Endothelial cell of umbilical vein (primary cell): ENCODE results near the gene LBR. TPM values are rescaled to one million over a fixed set of nuclear protein-coding genes. Genes with fewer than 3 reads are reported as not detected.

Experiments used
- BruUV-seq: library from RNA; stranded (reverse); fragments of 400-500 nt; replicated peaks from 2 replicates; lab custom pipeline; 2021; lab: Mats Ljungman, UMichigan
- CTCF ChIA-PET: fragments of 300-600, 350-600 bp; sonication (Branson Sonifier 250); formaldehyde crosslinking; loops from one replicate; lab custom pipeline; 2021; ENCODE audit warnings: antibody characterized with exemption, inconsistent platforms; lab: Charles Lee
- POLR2A ChIA-PET: fragments of 300-600, 350-600 bp; sonication (Branson Sonifier 250); formaldehyde crosslinking; loops from one replicate; lab custom pipeline; 2021; ENCODE audit warnings: antibody characterized with exemption, inconsistent platforms; lab: Charles Lee
- DNase-seq: peaks from one replicate; pipeline ENCODE4 v3.0.0-alpha.2; 2011; ENCODE audit warnings: low read depth, low spot score
- FAIRE-seq: peaks from 2 replicates; lab custom pipeline; 2011; peaks lifted over from hg19 to GRCh38; lab: Jason Lieb, UNC
- H2AFZ ChIP-seq: 2 replicates; pipeline ENCODE4 v1.6.0; 2012; ENCODE audit warnings: low read depth, low read length, control low read depth, inconsistent platforms
- H3K27ac ChIP-seq: 2 replicates; pipeline ENCODE4 v1.5.1; 2011; ENCODE audit warnings: low read depth, mild to moderate bottlenecking, control low read depth, low read length, moderate library complexity; ENCODE audit not compliant: insufficient read depth
- H3K27me3 ChIP-seq, 2 experiments: 2 replicates each; pipeline versions ENCODE4 v1.6.0 to v1.6.1; 2011; ENCODE audit warnings: low read length in 2 of 2, mixed read lengths in 1 of 2; ENCODE audit not compliant: control insufficient read depth in 2 of 2, insufficient read depth in 2 of 2
- H3K36me3 ChIP-seq, 2 experiments: 2 replicates in 1 of 2; 3 replicates in 1 of 2; pipeline ENCODE4 v1.5.1; 2011; ENCODE audit warnings: low read length in 2 of 2, mild to moderate bottlenecking in 1 of 2, moderate library complexity in 1 of 2; ENCODE audit not compliant: control insufficient read depth in 2 of 2, insufficient read depth in 2 of 2; ENCODE audit errors: extremely low read depth in 1 of 2
- H3K4me1 ChIP-seq: 3 replicates; pipeline ENCODE4 v1.5.1; 2011; ENCODE audit warnings: mild to moderate bottlenecking, low read length; ENCODE audit not compliant: control insufficient read depth, insufficient read depth; ENCODE audit errors: extremely low read depth
- H3K4me2 ChIP-seq: 2 replicates; pipeline ENCODE4 v1.6.1; 2011; ENCODE audit warnings: low read length, control low read depth, mixed read lengths; ENCODE audit not compliant: insufficient read depth
- H3K4me3 ChIP-seq, 3 experiments: fragments of 200-600 bp in 1 of 3; sonication (generic), shearing (Covaris generic) in 1 of 3; replicated peaks in 1 of 3; 2 replicates each; pipeline ENCODE4 v1.5.1; 2011 to 2016; ENCODE audit warnings: control low read depth in 3 of 3, low read length in 3 of 3, mild to moderate bottlenecking in 2 of 3, inconsistent platforms in 1 of 3, low read depth in 1 of 3, moderate library complexity in 1 of 3; ENCODE audit not compliant: insufficient read depth in 1 of 3
- H3K79me2 ChIP-seq: 2 replicates; pipeline ENCODE4 v1.6.0; 2012; ENCODE audit warnings: low read length, inconsistent platforms; ENCODE audit not compliant: control insufficient read depth, insufficient read depth
- H3K9ac ChIP-seq: replicated peaks from 2 replicates; pipeline ENCODE3; 2011; ENCODE audit warnings: low read length, control low read depth; ENCODE audit not compliant: insufficient read depth; ENCODE audit errors: extremely low read depth
- H3K9me1 ChIP-seq: replicated peaks from 3 replicates; pipeline ENCODE4 v1.6.0; 2011; ENCODE audit warnings: mild to moderate bottlenecking, low read length; ENCODE audit not compliant: control insufficient read depth, insufficient read depth; ENCODE audit errors: extremely low read depth
- H3K9me3 ChIP-seq: replicated peaks from 2 replicates; pipeline ENCODE4 v1.5.1; 2012; ENCODE audit warnings: low read length, inconsistent platforms; ENCODE audit not compliant: control insufficient read depth, insufficient read depth
- H4K20me1 ChIP-seq: replicated peaks from 2 replicates; pipeline ENCODE3; 2011; ENCODE audit warnings: mild to moderate bottlenecking, low read length; ENCODE audit not compliant: control insufficient read depth, insufficient read depth; ENCODE audit errors: extremely low read depth
- FOS ChIP-seq: IDR thresholded peaks from 2 replicates; pipeline ENCODE4 v1.6.1; 2011; ENCODE audit warnings: mild to moderate bottlenecking, low read length, moderate library complexity, borderline replicate concordance; ENCODE audit not compliant: insufficient read depth
- GATA2 ChIP-seq: IDR thresholded peaks from 2 replicates; pipeline ENCODE4 v1.7.0; 2011; ENCODE audit warnings: low read depth, mild to moderate bottlenecking, moderate library complexity, mixed read lengths, low read length; ENCODE audit not compliant: insufficient read length, insufficient read depth
- POLR2A ChIP-seq: IDR thresholded peaks from 2 replicates; pipeline ENCODE4 v1.6.1; 2012; ENCODE audit warnings: low read depth, mild to moderate bottlenecking, control low read depth, low read length
- POLR2AphosphoS5 ChIP-seq: IDR thresholded peaks from 2 replicates; pipeline ENCODE4 v1.6.1; 2012; ENCODE audit warnings: low read depth, mild to moderate bottlenecking, control low read depth, low read length, moderate library complexity; ENCODE audit not compliant: insufficient read depth
- dilution Hi-C: fragments of 300-500 bp; cut with MboI; formaldehyde crosslinking; loops from one replicate; pipeline ENCODE4 v1.15.0; 2019; ENCODE audit warnings: low sequenced_read_pairs; ENCODE audit not compliant: extremely low pct_ligation_motif_present
- intact Hi-C: fragments of 100-400 bp; cut with micrococcal nuclease; formaldehyde crosslinking; loops from one replicate; pipeline ENCODE4 v1.10.0; 2022
- polyA plus RNA-seq, 4 experiments: library from polyadenylated mRNA; depleted of rRNA in 3 of 4; stranded (reverse) in 3 of 4; unstranded in 1 of 4; fragments of >200 nt; gene quantifications; 2 replicates each; pipeline versions ENCODE4 v1.2.1 to v1.2.3, GENCODE V29; 2011 to 2012; ENCODE audit warnings: missing spikeins in 1 of 4
- total RNA-seq: library from RNA; stranded (reverse); gene quantifications from 2 replicates; pipeline ENCODE4 v1.2.3, GENCODE V29; 2021

The LBR gene
- total and polyA plus RNA-seq, 2 donors (not counting 3 experiments of a cell fraction or from before 2014, with no cell fraction given) = 53.9 to 119 TPM

DNA sequence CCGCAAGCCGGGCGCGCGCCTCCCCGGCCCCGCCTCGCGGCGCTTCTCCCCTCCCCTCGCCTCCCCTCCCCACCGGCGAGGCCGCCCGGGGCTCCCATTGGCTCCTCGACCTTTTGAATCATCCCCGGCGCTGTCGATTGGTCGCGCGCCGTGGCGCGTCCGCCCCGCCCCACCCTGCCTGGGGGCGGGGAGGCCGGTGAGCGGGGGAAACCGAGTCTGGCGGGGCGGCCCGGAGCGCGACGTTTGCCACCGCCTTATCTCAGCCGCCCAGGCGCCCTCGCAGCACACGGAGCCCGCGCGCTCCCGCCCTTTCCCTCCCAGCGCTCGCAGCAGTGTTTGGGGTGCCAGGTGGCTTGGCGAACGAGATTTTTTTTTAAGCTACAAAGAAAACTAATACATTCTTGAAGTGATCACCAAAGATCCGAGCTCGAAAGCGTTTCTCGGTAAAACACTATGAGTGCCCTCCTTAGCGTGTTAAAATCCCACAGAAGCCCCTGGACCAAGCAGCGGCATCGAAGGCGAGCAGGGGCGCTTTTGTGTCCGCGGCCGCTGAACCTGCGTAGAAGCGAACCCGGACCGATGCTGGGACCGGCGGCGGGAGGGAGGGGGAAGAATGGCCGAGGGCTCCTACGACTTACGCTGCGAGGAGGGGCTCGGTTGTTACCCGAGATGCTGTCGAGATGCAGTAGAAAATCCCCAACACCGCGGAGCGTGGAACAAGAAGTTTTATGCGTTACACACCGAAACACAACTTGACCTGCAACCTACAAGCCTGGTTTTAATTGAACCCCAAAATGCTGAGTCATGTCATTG lies 436 bp upstream of the LBR start:
- Histone ChIP-seq H3K9me1 (no peaks in the 10 kb centered on the region), H3K79me2 (peaks cover 46% of the 10 kb centered on the region), H3K4me2 (peak overlapping the region; percentile 90), H4K20me1 (peaks cover 4% of the 10 kb centered on the region), H3K27ac (peak overlapping the region; percentile 75), H3K4me3 (peak overlapping the region; percentile 37 to 79 (median 68)), H3K36me3 (no peaks in the 10 kb centered on the region), H3K9me3 (no peaks in the 10 kb centered on the region), H3K4me1 (peaks cover 39% of the 10 kb centered on the region), H2AFZ (peak overlapping the region; percentile 66), H3K9ac (peak overlapping the region; percentile 76), H3K27me3 (peaks cover 0 to 1% of the 10 kb centered on the region in 2 experiments)
- dilution Hi-C loops = no loop called here
- peak; percentile 90 for DNase-seq
- ChIA-PET CTCF (interaction anchor here (0.9 to 4.8 kb wide), 8 partner anchors 12 to 697 kb away, joined by 3 to 31 read pairs (median 4); no protein-coding TSS in a partner anchor), POLR2A (interaction anchor here (1.2 kb wide), 1 partner anchor 17 kb away, joined by 3 read pairs; no protein-coding TSS in a partner anchor)
- TF ChIP-seq POLR2A = peak; percentile 23
- peak; percentile 64 for TF ChIP-seq POLR2AphosphoS5
- TF ChIP-seq GATA2 = no peak
- peak; percentile 27 for TF ChIP-seq FOS
- intact Hi-C loops = loop anchor here (1.0 to 5.0 kb wide), 4 partner anchors 17 to 1596 kb away; partner anchors contain the start of gene H3-3A
- BruUV-seq = TSS peak; percentile 90
- FAIRE-seq = peak; percentile 87
